Measurements from ENCODE around the gene DGKG. TPM values are rescaled to one million over a fixed set of nuclear protein-coding genes. Genes with fewer than 3 reads are reported as not detected.

DGKG gene
- total and polyA plus RNA-seq, 10 of the 15 experiments (the other 5 are each of a cell fraction or from before 2014, with no cell fraction given) = 0.39 to 6.2 (median 4.7) TPM

DNA sequence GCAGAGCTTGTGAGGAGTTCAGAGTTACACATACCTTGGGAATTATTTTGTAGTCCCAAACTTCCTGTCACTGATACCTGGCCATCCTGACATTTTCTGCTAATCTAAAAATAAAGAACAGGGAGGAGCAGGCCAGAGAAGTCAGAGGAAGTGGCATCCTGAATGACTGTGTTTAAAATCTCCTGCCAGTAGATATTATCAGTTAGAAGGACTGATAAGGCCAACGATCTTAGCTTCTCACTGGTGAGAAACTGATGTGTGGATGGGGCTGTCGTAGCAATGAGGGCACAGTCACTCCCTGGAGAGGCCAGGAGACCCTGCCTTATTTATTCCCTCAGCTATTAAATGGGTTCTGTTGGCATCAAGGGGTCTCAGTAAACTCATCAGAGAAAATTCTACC, 115.1 kb downstream of the DGKG start (continued):
- TF ChIP-seq ZNF274 (IDR thresholded peaks at IDR 0.05; ENCODE audit: insufficient read depth, insufficient read length) (no peak), DPF2 (IDR thresholded peaks at IDR 0.05) (no peak), SRF (IDR thresholded peaks at IDR 0.05; ENCODE audit: low read depth in 2 of 2, low read length in 2 of 2) (no peak)
- TF ChIP-seq, protein P1, sequence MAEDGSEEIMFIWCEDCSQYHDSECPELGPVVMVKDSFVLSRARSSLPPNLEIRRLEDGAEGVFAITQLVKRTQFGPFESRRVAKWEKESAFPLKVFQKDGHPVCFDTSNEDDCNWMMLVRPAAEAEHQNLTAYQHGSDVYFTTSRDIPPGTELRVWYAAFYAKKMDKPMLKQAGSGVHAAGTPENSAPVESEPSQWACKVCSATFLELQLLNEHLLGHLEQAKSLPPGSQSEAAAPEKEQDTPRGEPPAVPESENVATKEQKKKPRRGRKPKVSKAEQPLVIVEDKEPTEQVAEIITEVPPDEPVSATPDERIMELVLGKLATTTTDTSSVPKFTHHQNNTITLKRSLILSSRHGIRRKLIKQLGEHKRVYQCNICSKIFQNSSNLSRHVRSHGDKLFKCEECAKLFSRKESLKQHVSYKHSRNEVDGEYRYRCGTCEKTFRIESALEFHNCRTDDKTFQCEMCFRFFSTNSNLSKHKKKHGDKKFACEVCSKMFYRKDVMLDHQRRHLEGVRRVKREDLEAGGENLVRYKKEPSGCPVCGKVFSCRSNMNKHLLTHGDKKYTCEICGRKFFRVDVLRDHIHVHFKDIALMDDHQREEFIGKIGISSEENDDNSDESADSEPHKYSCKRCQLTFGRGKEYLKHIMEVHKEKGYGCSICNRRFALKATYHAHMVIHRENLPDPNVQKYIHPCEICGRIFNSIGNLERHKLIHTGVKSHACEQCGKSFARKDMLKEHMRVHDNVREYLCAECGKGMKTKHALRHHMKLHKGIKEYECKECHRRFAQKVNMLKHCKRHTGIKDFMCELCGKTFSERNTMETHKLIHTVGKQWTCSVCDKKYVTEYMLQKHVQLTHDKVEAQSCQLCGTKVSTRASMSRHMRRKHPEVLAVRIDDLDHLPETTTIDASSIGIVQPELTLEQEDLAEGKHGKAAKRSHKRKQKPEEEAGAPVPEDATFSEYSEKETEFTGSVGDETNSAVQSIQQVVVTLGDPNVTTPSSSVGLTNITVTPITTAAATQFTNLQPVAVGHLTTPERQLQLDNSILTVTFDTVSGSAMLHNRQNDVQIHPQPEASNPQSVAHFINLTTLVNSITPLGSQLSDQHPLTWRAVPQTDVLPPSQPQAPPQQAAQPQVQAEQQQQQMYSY (CRISPR knock-in tag; IDR thresholded peaks at IDR 0.05) = no peak

DNA sequence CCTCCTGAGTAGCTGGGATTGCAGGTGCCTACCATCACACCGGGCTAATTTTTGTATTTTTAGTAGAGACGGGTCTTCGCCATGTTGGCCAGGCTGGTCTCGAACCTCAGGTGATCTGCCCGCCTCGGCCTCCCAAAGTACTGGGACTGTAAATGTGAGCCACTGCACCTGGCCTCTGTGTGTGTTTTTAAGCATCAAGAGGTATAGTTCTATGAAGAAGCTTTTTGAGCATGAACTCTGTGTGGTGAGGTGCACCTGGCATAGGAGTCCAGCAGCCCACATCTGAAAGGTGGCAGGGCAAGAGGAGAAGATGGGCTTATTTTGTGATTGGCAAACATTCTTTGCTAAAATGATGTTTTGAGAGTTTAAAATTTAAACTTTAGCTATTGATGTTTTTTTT, 118.0 kb downstream of the DGKG start:
- H3K36me3 ChIP-seq (ENCODE audit: control insufficient read depth in 2 of 2, insufficient read depth in 2 of 2, low read length in 1 of 2) = no peaks in the 10 kb centered on the region
- no peaks in the 10 kb centered on the region for H3K79me2 ChIP-seq (ENCODE audit: control insufficient read depth, insufficient read depth, low read length)
- ChIA-PET SMC1A (ENCODE audit: uncharacterized antibody, unreplicated experiment) (interaction anchor here (0.6 to 27.2 kb wide), 7 partner anchors 10 to 320 kb away, joined by 3 to 655 read pairs (median 6); partner anchors contain the start of gene CRYGS), RAD21 (ENCODE audit: unreplicated experiment) (interaction anchor here (0.6 to 4.7 kb wide), 9 partner anchors 11 to 300 kb away, joined by 3 to 38 read pairs (median 4); no protein-coding TSS in a partner anchor), CTCF (interaction anchor here (0.6 to 29.4 kb wide), 12 partner anchors 10 to 301 kb away, joined by 3 to 847 read pairs (median 6); partner anchors contain the start of gene CRYGS), POLR2A (interaction anchor here (0.6 kb wide), 2 partner anchors 100 to 241 kb away, joined by 3 to 4 read pairs; no protein-coding TSS in a partner anchor)
- no peak overlapping the region for H3K4me2 ChIP-seq (ENCODE audit: control insufficient read depth, insufficient read depth)
- peaks cover 25% of the 10 kb centered on the region for H3K4me1 ChIP-seq (ENCODE audit: control insufficient read depth, insufficient read depth, low read length)
- intact Hi-C loops (cut with micrococcal nuclease; ENCODE audit: unreplicated experiment) (loop anchor here (5.0 kb wide), 2 partner anchors 92 to 137 kb away; partner anchors contain the start of gene ETV5), in situ Hi-C loops (cut with MboI) (loop anchor here (5.0 kb wide), 1 partner anchor 262 kb away; no protein-coding TSS in a partner anchor)
- BruUV-seq (replicated peaks) = no TSS peak
- no peak overlapping the region for H3K27ac ChIP-seq (ENCODE audit: control insufficient read depth, insufficient read depth)
- no peak overlapping the region for H3K4me3 ChIP-seq
- no peaks in the 10 kb centered on the region for H3K9me3 ChIP-seq (replicated peaks; ENCODE audit: control insufficient read depth, insufficient read depth, low read length)
- H3K27me3 ChIP-seq (replicated peaks in 1 of 2; ENCODE audit: control insufficient read depth in 2 of 2, insufficient read depth in 2 of 2, low read length in 1 of 2) = no peaks in the 10 kb centered on the region
- H3K9ac ChIP-seq (ENCODE audit: control insufficient read depth, insufficient read depth, low read length) = no peak overlapping the region
- H2AFZ ChIP-seq (ENCODE audit: control insufficient read depth, low read depth, low read length) = no peak overlapping the region
- TF ChIP-seq HCFC1 (IDR thresholded peaks at IDR 0.05; ENCODE audit: low read length) (no peak), EED (IDR thresholded peaks at IDR 0.05; ENCODE audit: low read depth) (no peak), RB1 (IDR thresholded peaks at IDR 0.05; ENCODE audit: borderline replicate concordance) (no peak), HDGF (IDR thresholded peaks at IDR 0.05) (no peak), ZNF217 (IDR thresholded peaks at IDR 0.05) (no peak), IRF4 (IDR thresholded peaks at IDR 0.05; ENCODE audit: low read depth, low read length) (no peak), POLR2AphosphoS5 (IDR thresholded peaks at IDR 0.05; ENCODE audit: low read length) (no peak), TCF3 (IDR thresholded peaks at IDR 0.05; ENCODE audit: borderline replicate concordance, insufficient read depth, low read depth, low read length) (no peak)
- TF ChIP-seq, protein P2, sequence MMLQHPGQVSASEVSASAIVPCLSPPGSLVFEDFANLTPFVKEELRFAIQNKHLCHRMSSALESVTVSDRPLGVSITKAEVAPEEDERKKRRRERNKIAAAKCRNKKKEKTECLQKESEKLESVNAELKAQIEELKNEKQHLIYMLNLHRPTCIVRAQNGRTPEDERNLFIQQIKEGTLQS (IDR thresholded peaks at IDR 0.05; ENCODE audit: borderline replicate concordance, extremely low read depth, low read depth, low read length) = no peak
- no peak for DNase-seq (ENCODE audit: low read depth, low spot score)
- no peak for FAIRE-seq
- no peaks in the 10 kb centered on the region for H4K20me1 ChIP-seq (ENCODE audit: control insufficient read depth, insufficient read depth)
- 100% methylated on average over 6 of the region's 6 CpGs for WGBS (ENCODE audit: insufficient coverage, insufficient replicate concordance, low lambda C conversion rate, missing lambda C conversion rate)
- ATAC-seq = no peak
